Spleen (tissue), 7 donors: ENCODE data around the gene PNPLA8.

Source experiments
- POLR2A ChIP-seq, 3 donors: fragments of 450-650 bp; IDR thresholded peaks; one replicate each; pipeline ENCODE4 v1.5.1; 2017; ENCODE audit warnings: antibody characterized with exemption in 3 of 3, mild to moderate bottlenecking in 1 of 3
- TF ChIP-seq, protein P1 (sequence below), 11 experiments: fragments of 200-600 bp in 7 of 11; fragments of 450-650 bp in 4 of 11; sonication (generic) in 4 of 11; IDR thresholded peaks in 8 of 11; conservative IDR thresholded peaks in 3 of 11; 1 replicate in 7 of 11; 2 replicates in 4 of 11; pipeline versions ENCODE4 v1.4.0 to v1.8.0; 2016 to 2021; ENCODE audit warnings: antibody characterized with exemption in 11 of 11, inconsistent platforms in 4 of 11, mild to moderate bottlenecking in 1 of 11
- donor health status: DM: no; HTN: no; CAD: no; lungs with moderate emphysema.
- donor health status: DM: no; HTN: no; CAD: no.
- donor health status: DM: no; HTN: no; CAD: no.

DNA sequence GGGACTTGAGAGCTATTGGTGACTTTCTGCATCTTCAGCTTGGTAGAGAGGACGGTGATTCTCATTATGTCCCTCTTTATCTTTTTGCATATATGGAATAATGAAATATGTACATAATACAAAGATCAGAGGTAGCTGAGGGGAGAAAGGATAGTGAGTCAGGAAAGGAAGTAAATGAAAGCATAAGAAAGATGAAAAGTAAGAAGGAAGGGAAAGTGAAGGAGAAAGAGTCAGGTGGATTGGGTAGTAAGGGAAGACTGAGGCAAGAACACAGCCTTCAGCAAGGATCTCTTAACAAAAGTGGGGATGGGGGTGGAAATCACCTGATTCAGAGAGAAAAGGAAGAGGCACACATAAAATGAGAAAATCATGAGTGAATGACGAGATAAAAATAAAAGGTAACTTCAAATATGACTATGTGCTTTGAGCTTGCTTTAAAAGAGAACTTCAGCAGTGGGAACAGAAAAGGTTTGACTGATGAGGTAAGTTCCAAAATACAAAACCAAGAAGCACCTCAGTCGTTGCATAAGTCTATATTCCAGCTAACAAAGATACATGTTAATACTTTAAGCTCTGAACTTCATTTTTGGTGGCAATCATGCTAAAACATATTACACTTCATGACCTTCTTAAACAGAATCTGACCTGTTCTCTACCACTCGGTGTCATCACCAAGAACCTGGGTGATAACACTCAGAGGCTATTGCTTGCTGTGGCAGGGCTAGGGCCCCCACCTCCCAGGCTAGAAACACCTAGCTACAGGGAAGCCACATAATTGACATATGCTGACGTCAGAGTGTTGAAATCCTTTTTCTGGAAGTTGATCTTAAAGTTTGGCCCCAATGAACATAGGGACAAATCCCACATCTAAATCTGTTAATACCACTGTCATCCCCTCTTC is 102.6 kb downstream of the PNPLA8 start:
- TF ChIP-seq, protein P1, sequence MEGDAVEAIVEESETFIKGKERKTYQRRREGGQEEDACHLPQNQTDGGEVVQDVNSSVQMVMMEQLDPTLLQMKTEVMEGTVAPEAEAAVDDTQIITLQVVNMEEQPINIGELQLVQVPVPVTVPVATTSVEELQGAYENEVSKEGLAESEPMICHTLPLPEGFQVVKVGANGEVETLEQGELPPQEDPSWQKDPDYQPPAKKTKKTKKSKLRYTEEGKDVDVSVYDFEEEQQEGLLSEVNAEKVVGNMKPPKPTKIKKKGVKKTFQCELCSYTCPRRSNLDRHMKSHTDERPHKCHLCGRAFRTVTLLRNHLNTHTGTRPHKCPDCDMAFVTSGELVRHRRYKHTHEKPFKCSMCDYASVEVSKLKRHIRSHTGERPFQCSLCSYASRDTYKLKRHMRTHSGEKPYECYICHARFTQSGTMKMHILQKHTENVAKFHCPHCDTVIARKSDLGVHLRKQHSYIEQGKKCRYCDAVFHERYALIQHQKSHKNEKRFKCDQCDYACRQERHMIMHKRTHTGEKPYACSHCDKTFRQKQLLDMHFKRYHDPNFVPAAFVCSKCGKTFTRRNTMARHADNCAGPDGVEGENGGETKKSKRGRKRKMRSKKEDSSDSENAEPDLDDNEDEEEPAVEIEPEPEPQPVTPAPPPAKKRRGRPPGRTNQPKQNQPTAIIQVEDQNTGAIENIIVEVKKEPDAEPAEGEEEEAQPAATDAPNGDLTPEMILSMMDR (IDR thresholded peaks at IDR 0.05 in 8 of 11, conservative IDR thresholded peaks at IDR 0.05 in 3 of 11) = no peak
- TF ChIP-seq POLR2A (IDR thresholded peaks at IDR 0.05) = no peak
